ENCODE results near the gene S100P.

DNA sequence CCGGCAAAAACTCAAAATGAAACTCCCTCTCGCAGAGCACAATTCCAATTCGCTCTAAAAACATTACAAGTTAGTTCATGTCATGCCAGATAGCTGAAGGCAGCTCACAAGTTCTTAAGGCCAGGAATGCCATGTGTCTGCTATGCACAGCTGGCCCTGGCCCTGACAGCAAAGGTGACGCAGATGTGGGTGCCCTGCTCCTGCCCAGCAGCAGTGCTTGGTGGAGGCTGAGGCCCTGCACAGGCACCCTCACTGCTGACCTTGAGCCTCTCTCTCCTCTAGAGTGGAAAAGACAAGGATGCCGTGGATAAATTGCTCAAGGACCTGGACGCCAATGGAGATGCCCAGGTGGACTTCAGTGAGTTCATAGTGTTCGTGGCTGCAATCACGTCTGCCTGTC is 2.9 kb downstream of the S100P start:
- TF ChIP-seq CTCF (IDR thresholded peaks at IDR 0.05 in 4 of 5, conservative IDR thresholded peaks at IDR 0.05 in 1 of 5) (no peak), POLR2A (IDR thresholded peaks at IDR 0.05) (no peak)

All from gastrocnemius medialis (tissue), 4 donors.